NCI-H1105 treated with DMSO at 0.1 percent for 48 hours (cell line): ENCODE results near the gene RPSA.
"Not testable (repeated sequence)": the region's sequence is repeated elsewhere in the genome, so short reads cannot be mapped to it uniquely, and the experiment has no call there.

ENCODE experiments used
- DNase-seq: peaks from one replicate; lab custom pipeline; 2025; lab: John Stamatoyannopoulos, UW

The RPSA gene

DNA sequence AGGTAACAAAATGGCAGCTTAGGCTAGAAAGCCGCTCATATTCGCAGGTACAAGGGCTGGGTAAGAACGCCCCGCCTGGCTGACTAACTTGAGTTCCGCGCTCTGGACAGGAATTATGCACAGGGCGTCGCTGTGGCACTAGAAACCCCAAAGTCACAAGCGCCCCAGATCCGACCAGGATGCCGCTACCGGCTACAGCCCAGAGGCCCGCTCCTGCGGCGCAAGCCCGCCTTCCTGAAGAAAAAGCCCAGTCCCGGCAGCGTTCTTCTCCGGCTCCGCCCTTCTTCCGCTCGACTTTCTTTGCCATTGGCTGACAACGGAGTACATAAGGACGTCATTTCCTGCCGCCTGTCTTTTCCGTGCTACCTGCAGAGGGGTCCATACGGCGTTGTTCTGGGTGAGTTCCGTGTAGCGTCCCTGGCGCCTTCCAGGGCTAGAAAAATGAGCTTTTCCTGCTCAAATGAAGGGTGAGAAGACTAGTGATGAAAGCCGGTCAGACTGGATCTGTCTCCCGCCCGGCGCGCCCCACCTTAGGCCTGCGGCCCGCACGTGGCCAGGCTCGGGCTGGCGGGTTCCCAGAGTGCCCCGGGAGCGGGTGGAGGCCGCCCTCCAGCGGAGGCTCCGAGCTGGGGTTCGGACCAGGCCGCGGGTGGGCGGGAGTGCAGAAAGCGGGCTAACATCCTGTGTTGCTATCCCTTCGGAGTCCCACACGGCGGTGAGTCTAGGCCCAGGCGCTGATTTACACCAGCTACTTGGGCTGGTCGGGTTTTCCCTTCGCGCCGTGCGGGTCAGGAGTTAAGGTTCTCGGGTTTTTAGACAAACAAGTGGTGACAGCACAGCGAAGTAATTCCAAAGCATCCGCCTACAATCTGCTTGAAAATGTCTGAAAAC, at the start of gene RPSA:
Gene RPSA (plus strand): TSS at position 353 of the 891 bp plus-strand sequence. CDS start 934 bp downstream, outside the sequence.
- peak; percentile 91 for DNase-seq

DNA sequence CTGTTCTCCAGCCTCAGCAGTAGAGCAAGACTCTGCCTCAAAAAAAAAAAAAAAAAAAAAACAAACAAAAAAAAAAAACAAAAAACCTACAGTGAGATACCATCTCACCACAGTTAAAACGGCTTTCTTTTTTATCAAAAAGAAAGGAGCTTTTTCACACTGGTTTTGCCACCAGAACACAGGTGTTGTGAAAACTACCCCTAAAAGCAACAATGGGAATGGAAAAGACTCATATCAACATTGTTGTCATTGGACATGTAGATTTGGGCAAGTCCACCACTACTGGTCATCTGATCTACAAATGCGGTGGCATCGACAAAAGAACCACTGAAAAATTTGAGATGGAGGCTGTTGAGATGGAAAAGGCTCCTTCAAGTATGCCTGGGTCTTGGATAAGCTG, 48.2 kb upstream of the RPSA start:
- DNase-seq, result no peak

DNA sequence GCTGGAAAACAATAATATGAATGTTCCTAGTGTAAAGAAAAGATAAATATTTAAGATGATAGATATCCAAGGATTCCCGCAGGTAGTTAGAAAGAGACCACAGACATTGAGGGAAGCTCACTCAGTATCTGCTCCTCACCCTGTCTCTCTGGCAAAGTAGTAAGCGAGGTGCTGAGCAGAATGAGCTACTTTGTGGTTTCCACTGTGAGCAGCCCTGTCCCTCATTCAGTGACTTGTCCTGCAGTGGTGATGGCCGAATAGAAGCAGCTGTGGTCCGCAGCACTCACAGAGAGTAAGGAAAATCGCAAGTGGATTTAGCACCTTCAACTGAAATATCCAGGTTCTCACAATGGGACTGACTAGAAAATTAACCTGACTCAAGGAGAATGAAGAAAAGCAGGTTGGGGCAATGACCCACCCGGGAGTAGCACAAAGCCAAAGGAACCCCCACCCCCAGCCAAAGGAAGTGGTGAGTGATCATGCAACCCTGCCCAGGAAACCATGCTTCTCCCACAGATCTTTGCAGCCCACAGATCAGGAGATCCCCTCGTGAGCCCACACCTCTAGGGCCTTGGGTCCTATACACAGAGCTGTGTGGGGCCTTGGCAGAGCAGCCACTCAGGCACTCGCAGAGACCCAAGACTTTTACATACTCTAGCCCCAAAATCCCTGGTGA, 45.1 kb upstream of the RPSA start:
- no peak for DNase-seq

DNA sequence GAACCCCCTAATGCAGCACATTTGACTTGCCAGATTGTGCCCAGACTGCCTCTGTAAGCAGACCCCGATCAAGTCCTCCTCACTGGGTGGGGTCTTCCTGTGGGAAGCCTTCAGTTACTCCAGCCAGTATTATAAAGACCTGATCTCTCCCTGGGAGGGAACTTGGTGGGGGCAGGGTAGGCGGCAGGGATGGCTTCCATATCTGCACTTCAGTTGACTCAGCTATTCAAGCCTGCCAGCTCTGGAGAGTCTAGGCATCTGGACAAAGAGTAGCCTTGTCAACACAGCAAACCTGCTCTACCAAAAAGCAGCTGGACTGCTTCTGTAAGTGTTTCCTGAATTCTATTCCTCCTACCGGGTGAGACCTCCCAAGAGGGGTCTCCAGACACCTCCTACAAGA, 44.3 kb upstream of the RPSA start:
- no peak for DNase-seq

DNA sequence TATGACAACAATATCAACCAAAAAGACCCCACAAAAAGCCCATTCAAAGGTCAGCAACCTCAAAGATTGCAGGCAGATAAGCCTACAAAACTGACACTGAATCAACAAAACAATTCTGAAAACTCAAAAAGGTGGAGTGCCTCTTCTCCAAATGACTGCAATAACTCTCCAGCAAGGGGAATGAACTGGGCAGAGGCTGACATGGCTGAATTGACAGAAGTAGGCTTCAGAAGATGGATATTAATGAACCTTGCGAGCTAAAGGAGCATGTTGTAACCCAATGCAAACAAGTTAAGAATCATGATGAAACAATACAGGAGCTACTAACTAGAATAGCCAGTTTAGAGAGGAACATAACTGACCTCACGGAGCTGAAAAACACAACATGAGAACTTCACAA, 43.7 kb upstream of the RPSA start:
- DNase-seq, result no peak

DNA sequence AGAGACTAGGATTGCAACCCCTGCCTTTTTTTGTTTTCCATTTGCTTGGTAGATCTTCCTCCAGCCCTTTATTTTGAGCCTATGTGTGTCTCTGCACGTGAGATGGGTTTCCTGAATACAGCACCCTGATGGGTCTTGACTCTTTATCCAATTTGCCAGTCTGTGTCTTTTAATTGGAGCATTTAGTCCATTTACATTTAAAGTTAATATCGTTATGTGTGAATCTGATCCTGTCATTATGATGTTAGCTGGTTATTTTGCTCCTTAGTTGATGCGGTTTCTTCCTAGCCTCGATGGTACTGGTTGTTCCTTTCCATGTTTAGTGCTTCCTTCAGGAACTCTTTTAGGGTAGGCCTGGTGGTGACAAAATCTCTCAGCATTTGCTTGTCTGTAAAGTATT, 36.1 kb upstream of the RPSA start:
- DNase-seq, result not testable (repeated sequence)

DNA sequence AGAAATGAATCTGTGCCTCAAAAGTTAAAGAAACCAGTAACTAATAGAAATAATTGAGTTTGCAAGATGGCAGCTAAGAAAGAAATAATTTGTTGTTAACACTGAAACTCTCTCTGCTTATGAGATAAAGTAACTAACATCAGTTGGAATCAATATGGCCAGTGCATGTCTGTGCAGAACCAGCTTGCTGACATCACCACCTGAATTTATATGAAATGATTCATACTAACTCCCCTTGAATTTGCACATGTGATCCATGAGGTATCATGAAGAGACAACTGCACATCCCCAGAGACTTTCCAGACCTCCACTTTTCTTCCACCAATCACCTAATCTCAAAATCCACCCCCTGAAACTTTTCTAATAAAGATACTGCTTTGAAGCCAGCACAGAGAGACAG, 33.7 kb upstream of the RPSA start:
- no peak for DNase-seq

DNA sequence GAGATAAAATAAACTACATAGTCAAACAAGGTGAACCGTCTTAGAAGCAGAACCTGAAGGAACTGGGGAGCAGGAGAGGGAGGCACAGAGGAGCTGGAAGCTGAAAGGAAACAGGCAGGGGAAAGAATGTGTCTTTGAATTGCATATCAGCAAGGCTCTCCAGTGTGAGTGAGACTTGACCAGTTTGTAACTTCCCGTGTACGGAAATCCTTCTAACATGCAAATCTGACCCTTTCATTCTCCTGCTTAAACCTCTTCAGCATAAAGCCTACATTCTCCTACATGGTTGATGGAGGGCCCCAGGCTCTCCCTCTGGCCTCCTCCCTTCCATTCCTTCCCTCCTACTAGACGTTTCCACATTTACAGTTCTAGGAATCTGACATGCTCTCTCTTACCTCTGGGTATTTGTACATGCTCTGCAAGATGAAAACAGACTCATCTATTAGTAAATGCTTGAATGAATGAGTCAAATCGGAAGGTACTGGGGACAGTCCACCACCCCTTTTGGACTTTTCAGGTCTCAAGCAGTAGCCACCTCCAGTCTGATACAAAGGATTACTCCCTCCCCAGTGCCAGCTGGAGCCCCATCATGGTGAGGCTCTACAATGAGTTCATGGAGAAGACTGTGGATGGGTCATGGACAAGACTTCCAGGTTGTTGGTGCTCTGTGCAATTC, 29.4 kb upstream of the RPSA start:
- DNase-seq, result no peak

DNA sequence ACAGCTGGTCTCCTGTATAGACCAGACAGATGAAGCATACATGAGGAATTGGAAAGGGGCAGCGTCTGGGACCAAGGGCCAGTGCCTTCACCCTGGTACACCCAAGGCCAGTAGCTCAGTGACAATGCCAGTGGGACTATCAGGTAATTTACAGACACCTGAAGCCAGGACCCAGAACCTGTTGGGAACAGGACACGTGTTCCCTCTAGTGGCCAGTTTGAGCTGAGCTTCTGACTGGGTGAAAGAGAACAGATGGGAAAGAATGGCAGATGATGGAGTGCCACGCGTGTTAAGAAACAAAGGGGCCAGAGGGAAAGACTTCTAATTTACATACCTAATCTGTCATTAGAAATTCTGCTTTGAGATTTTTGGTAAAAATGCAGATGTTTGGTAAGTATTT, 28.4 kb upstream of the RPSA start:
- DNase-seq, result no peak

DNA sequence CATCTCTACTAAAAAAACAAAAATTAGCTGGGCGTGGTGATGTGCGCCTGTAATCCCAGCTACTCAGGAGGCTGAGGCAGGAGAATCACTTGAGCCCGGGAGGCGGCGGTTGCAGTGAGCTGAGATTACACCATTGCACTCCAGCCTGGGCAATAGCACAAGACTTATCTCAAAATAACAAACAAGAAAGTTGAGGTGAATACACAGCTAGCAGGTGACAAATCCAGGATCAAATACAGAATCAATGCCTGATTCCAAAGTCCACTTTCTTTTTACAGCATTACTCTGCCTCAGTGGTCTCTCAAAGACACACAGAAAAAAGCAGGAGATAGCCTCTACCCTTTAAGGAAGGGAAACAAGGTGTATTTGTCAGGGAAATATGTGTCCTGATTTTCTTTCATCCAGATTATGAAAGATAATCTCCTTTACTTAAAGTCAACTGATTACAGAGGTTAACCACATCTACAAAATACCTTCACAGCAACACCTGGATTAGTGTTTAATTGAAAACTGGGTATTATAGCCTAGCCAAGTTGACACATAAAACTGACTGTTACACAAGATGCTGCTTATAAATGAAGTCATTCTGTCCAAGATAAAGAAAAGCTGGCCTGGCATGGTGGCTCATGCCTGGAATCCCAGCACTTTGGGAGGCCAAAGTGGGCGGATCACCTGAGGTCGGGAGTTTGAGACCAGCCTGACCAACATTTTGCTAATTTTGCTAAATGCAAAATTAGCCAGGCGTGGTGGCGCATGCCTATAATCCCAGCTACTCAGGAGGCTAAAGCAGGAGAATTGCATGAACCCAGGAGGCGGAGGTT, 27.4 kb upstream of the RPSA start:
- no peak for DNase-seq

DNA sequence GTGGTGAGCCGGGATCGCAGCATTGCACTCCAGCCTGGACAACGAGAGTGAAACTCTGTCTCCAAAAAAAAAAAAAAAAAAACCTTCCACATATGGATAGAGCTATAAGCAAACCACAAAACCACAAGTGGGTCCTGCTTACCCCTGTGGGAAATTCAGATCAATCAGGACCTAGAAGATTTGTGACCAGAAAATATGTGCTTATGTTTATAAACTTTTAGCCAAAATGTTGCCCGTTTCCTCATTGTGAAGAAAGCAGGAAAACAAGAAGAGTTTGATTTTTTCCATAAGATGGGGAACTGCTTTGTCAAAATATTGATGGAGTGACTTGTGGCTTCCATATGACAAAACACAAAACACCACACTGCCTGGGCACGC, 26.8 kb upstream of the RPSA start:
- no peak for DNase-seq

DNA sequence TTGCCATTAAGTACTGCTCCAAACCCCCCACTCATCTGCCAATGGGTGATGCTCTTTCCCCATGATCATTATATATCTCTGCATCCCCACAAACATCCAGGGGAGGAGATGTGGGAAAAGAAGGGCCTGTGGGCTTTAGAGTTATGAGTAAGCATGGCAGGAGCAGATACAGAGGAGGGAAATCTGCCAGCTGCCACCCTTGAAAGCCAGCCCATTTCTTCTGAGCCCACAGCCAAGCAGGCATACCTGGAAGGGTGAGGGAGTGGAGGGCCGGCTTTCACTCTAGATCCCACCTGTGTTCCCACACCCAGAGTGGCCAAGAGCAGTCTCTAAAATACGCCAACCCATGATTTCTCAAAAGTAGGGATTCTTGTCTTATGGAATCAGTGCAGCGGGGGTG, 25.1 kb upstream of the RPSA start:
- no peak for DNase-seq

DNA sequence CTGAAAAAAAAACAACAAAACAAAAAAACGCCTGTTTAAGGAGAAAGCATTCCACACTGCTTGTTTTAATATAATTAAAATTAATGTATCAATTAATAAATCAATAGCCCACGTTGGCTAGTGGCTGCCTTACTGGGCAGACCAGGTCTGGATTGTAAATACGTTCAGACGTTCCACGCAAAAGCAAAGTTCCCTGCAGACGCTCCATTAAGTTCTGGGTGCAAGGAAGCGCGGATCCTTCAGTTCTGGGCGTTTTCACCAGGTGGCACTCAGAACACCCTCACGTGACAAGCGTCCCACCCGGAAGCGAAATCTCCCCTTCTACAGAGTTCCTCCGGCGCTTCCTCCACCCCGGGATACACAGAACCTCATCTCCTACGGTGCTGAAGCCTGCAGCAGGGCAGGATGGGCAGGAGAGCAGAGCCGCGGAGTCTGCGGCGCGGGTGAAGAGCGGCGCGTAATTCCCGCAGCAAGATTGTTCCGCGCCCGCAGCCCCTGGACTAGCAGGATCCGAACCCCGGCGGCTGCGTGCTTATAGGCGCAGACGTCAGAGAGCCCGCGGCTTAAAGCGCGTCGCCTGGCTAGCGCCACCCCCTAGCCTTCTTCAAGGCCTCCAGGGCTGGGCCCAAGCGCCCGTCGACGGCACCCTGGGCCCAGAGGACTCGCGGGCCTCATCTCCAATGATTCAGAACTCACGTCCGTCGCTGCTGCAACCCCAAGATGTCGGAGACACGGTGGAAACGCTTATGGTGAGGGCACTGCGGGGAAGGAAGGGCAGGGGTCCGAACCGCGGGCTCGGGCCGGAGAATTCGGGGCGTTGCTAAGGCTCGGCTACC, 23.3 kb upstream of the RPSA start, which contains the start of gene SLC25A38:
Gene SLC25A38 (plus strand): TSS at position 326 of the 836 bp plus-strand sequence. CDS start 355 bp downstream, at position 681.
- DNase-seq, result no peak

DNA sequence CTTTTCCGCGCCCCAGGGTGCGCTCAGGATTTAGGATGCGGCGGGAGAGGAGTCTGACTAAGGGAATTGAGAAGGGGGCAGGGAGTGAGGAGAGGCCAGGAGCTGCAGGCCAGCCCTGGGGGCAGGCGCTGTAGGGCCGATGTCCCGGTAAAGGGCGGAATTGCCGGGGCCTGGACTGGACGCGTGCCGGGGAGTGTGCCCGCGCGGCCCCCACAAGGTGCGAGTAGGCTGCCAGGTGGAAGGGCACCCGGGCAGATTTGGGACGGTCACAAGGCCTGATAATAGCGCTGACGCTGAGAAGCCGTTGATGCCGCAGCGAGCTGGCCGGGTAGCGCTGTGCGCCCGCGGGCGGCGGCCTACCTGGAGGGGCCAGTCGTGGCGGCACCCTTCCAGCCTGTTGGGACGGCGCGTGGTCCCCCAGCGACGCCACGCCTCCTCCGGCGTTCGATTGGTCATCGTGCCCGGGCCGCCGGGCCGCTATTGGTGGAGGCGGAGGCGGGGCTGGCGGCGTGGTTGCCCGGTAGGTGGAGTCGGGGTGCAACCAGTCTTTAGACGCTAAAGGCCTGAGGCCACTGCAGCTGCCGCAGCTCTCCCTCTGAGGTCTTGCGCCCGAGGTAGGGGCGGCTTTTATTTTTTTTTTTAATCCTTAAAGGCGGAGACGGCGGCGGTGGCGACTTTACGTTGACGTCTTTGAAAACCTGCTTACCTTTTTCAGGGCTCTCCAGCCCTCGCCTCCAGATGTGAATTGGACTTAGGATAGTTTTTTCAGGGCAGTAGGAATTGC, 22.4 kb upstream of the RPSA start:
- DNase-seq, result no peak

DNA sequence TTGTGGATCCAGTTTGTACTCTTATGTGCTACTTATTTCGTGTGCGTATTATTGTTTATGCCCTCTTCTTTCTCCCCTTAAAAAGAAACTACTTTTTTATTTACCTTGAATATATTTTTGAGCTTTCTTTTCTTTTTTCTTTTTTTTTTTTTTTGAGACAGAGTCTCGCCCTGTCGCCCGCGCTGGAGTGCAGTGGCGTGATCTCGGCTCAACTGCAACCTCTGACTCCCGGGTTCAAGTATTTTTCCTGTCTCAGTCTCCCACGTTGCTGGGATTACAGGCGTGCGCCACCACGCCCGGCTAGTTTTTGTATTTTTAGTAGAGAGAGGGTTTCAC, 21.9 kb upstream of the RPSA start:
- DNase-seq, result no peak

DNA sequence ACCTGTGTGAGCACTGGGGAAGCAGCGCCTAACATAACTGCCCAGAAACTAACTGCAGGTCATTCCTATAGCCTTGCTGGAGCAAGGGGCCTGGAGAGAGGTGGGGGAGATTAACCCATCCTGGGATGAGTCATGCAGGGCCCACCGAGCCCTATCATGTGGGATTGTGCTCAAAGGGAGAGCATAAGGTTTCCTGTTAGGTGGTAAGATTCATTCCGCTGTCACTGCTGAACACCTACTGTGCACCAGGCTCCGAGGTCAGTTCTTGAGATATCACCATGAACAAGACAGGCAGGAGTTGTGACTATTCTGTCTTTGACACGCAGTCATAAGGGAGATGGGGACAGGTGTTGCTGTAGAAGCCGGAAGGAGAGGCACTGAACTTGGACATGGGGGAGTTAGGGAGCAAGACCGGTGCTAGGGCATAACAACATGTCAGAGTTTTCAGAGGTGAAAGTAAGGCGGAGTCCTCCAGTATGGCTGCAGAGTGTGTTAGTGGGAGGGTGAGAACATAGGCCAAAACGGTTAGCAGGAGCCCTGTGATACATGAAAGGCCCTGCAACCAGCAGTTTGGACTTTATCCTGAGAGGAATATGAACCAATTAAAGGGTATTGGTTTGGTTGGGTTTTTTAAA, 20.9 kb upstream of the RPSA start:
- DNase-seq, result no peak

DNA sequence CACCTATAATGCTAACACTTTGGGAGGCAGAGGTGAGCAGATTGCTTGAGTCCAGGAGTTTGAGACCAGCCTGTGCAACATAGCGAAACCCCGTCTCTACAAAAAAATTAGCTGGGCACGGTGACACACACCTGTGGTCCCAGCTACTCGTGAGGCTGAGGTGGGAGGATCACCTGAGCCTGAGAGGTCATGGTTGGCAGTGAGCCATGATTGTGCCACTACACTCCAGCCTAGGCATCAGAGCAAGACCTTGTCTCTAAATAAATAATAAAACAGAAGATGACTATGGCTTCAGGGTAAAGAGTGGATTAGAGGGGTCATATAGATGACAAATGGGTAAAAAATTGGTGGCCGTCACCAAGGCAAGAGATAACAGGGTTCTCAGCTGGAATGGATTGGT, 20.2 kb upstream of the RPSA start:
- DNase-seq, result no peak

DNA sequence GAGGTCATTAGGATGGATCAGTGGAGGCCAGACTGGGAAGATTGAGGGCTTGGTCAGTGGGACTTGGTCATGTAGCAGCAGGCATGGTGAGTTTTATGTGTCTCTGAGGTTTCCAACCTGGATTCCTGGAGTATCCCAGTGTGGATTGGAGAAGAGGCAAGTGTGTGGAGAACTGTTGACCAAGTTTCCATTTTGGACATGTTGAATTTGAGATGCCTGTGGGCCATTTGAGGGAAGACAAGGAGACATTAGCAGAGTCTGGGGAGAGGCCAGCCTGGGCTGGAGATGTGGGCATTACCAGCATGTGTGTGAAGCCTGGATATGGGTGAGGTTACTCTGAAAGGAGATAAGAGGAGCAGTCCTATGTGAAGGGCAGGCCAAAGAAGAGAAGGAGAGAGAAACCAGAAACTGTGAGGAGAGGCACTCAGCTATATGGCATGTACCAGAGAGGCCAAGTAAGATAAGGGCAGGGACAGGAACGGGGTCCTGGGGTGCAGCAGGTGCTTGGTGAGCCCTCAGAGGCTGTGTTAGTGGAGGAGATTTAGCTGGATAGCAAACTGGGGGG, 19.0 kb upstream of the RPSA start:
- no peak for DNase-seq

DNA sequence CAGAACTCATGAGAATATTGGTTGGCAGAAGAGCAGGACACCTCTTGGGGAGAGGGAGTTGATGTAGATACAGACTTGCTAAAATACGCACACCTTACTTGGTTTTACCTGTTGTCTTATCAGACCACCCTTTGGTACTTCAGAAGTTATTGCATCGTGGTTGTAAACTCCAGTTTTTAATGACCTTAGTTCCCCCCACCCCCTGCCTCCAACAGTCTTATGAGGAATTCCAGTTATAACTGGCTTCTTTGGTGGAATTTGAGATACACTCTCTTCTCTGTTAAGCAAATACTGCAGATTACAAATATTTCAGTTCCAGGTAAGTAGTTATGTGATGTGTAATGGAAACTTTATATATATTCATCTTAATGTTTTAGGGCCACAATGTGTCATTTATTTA, 18.4 kb upstream of the RPSA start:
- DNase-seq, result no peak
